Measurements from ENCODE around the gene NEU1. TPM values are rescaled to one million over a fixed set of nuclear protein-coding genes. Genes with fewer than 3 reads are reported as not detected.

NEU1 gene
- total and polyA plus RNA-seq, 2 of the 8 experiments (the other 6 are each of a cell fraction or from before 2014, with no cell fraction given) = 41.2 to 72.1 TPM

GRCh38 chr6:31862344-31863235, at the start of gene NEU1 (continued):
- TF ChIP-seq BRCA1 (IDR thresholded peaks at IDR 0.05; ENCODE audit: low read depth, low read length) = no peak
- no peak for TF ChIP-seq BCL11A (IDR thresholded peaks at IDR 0.05; ENCODE audit: low read depth in 2 of 2, low read length in 2 of 2)
- peak; percentile 90 to 96; a peak in 3 of 4 replicates for TF ChIP-seq SIN3A (conservative IDR thresholded peaks at IDR 0.05 in 1 of 2, IDR thresholded peaks at IDR 0.05 in 1 of 2; ENCODE audit: low read depth in 1 of 2, low read length in 2 of 2)
- no peak for TF ChIP-seq CHD1 (IDR thresholded peaks at IDR 0.05; ENCODE audit: low read depth, low read length)
- TF ChIP-seq SUZ12 (IDR thresholded peaks at IDR 0.05; ENCODE audit: low read length) = no peak
- TF ChIP-seq KDM5A (IDR thresholded peaks at IDR 0.05; ENCODE audit: low read length) = no peak
- peak; percentile 73 for TF ChIP-seq ATF3 (IDR thresholded peaks at IDR 0.05; ENCODE audit: insufficient read depth, low read depth, low read length)
- no peak for TF ChIP-seq GABPA (IDR thresholded peaks at IDR 0.05; ENCODE audit: borderline replicate concordance, insufficient read depth, low read length)
- TF ChIP-seq HDAC2 (IDR thresholded peaks at IDR 0.05; ENCODE audit: borderline replicate concordance in 1 of 2, low read depth in 2 of 2, low read length in 2 of 2) = peak in 1 of 2 experiments; percentile 89; a peak in 2 of 4 replicates
- TF ChIP-seq, protein P1, sequence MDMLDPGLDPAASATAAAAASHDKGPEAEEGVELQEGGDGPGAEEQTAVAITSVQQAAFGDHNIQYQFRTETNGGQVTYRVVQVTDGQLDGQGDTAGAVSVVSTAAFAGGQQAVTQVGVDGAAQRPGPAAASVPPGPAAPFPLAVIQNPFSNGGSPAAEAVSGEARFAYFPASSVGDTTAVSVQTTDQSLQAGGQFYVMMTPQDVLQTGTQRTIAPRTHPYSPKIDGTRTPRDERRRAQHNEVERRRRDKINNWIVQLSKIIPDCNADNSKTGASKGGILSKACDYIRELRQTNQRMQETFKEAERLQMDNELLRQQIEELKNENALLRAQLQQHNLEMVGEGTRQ (IDR thresholded peaks at IDR 0.05; ENCODE audit: low read length) = peak; percentile 94
